Breast epithelium (tissue), 4 donors: ENCODE data around the gene APBB3. TPM values are rescaled to one million over a fixed set of nuclear protein-coding genes. Genes with fewer than 3 reads are reported as not detected.
A peak's percentile ranks its signal among the peaks of the same experiment; 100 is the strongest.
"Not testable (repeated sequence)": the region's sequence is repeated elsewhere in the genome, so short reads cannot be mapped to it uniquely, and the experiment has no call there.

ENCODE experiments used
- DNase-seq, 2 donors: peaks; one replicate each; pipeline ENCODE4 v3.0.0-alpha.2; 2019; ENCODE audit warnings: low spot score in 2 of 2
- H3K27ac ChIP-seq, 2 donors: fragments of 200-600 bp; sonication (generic) in 1 of 2; one replicate each; pipeline ENCODE4 v1.5.1; 2016 to 2019; ENCODE audit warnings: mild to moderate bottlenecking in 1 of 2
- H3K27me3 ChIP-seq, 2 donors: fragments of 200-600 bp; sonication (generic) in 1 of 2; one replicate each; pipeline versions ENCODE4 v1.5.1 to v1.6.0; 2017 to 2019; ENCODE audit warnings: control low read depth in 1 of 2, mild to moderate bottlenecking in 1 of 2
- H3K36me3 ChIP-seq: fragments of 200-600 bp; one replicate; pipeline ENCODE4 v1.5.1; 2019
- H3K4me1 ChIP-seq, 2 donors: fragments of 200-600 bp; sonication (generic); one replicate each; pipeline ENCODE4 v1.5.1; 2016 to 2019; ENCODE audit warnings: control low read depth in 1 of 2
- H3K4me3 ChIP-seq, 3 donors: fragments of 200-600 bp; sonication (generic); 1 replicate in 2 of 3; 2 replicates in 1 of 3; pipeline ENCODE4 v1.5.1; 2016 to 2019; ENCODE audit warnings: mild to moderate bottlenecking in 3 of 3, moderate library complexity in 2 of 3
- H3K9me3 ChIP-seq, 2 donors: fragments of 200-600 bp; sonication (generic) in 1 of 2; one replicate each; pipeline ENCODE4 v1.5.1; 2016 to 2019; ENCODE audit warnings: control low read depth in 1 of 2
- POLR2A ChIP-seq: fragments of 450-650 bp; IDR thresholded peaks from one replicate; pipeline ENCODE4 v1.6.1; 2016; ENCODE audit warnings: antibody characterized with exemption, mild to moderate bottlenecking, moderate library complexity
- POLR2AphosphoS5 ChIP-seq, 3 donors: sonication (generic); formaldehyde crosslinking; IDR thresholded peaks; one replicate each; pipeline ENCODE4 v1.6.1; 2017; ENCODE audit warnings: antibody characterized with exemption in 3 of 3
- intact Hi-C: fragments of 100-400 bp; cut with DNase I; formaldehyde crosslinking; loops from one replicate; pipeline ENCODE4 v1.15.1; 2023; ENCODE audit warnings: low total_unique reads
- total RNA-seq, 3 donors: library from RNA; depleted of rRNA; stranded (reverse); fragments of >200 nt; gene quantifications; one replicate each; pipeline ENCODE4 v1.1.0, GENCODE V29; 2016
- TF ChIP-seq, protein P1 (sequence below), 3 donors: fragments of 450-650 bp; IDR thresholded peaks; one replicate each; pipeline ENCODE4 v1.5.1; 2016 to 2017; ENCODE audit warnings: antibody characterized with exemption in 3 of 3, mild to moderate bottlenecking in 3 of 3, moderate library complexity in 3 of 3

Gene APBB3
- total RNA-seq, 3 donors from 2014 or later, result 22.2 to 39.8 (median 35.7) TPM

DNA sequence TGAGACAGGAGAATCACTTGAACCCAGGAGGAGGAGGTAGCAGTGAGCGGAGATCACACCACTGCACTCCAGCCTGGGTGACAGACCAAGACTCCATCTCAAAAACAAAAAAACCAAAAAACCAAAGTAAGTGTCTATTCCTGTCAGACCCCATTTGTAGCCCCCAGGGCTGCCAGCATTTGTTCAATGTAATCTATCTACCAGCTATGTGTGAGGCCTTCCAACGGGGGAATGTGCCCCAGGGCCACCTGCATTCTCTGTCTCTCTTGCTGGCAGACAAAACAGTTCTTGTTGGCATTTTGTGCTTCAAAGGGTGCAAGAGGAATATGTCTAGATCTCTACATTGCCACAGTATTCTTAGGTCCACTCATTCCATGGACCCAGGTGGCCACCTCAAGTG, 34.4 kb upstream of the APBB3 start:
- intact Hi-C loops, result no loop called here
- TF ChIP-seq POLR2A (no peak), POLR2AphosphoS5 (IDR thresholded peaks at IDR 0.05) (no peak)
- TF ChIP-seq, protein P1, sequence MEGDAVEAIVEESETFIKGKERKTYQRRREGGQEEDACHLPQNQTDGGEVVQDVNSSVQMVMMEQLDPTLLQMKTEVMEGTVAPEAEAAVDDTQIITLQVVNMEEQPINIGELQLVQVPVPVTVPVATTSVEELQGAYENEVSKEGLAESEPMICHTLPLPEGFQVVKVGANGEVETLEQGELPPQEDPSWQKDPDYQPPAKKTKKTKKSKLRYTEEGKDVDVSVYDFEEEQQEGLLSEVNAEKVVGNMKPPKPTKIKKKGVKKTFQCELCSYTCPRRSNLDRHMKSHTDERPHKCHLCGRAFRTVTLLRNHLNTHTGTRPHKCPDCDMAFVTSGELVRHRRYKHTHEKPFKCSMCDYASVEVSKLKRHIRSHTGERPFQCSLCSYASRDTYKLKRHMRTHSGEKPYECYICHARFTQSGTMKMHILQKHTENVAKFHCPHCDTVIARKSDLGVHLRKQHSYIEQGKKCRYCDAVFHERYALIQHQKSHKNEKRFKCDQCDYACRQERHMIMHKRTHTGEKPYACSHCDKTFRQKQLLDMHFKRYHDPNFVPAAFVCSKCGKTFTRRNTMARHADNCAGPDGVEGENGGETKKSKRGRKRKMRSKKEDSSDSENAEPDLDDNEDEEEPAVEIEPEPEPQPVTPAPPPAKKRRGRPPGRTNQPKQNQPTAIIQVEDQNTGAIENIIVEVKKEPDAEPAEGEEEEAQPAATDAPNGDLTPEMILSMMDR (IDR thresholded peaks at IDR 0.05), result no peak
- Histone ChIP-seq H3K27me3 (no peaks in the 10 kb centered on the region), H3K4me1 (no peaks in the 10 kb centered on the region), H3K9me3 (no peaks in the 10 kb centered on the region), H3K27ac (no peak overlapping the region), H3K36me3 (no peaks in the 10 kb centered on the region), H3K4me3 (no peak overlapping the region)
- no peak for DNase-seq

DNA sequence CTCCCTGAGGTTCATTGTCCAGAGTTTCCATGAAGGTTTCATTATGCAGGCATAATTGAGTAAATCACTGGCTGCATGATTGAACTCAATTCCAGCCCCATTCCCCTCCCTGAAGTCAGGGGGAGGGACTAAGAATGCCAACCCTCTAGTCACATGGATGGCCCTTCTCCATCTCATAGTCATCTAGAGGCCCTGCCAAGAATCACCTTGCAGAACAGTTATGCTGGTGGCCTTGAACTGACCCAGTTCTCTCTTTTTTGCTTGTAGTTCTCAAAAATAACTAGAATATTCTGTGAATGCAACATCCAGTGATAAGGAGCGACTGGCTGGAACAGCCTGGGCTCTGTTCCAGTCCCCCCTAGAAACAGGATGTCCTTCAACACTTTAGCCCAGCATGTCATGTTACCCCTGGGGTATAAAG, 31.9 kb upstream of the APBB3 start:
- DNase-seq, result no peak
- H3K4me3 ChIP-seq, result no peak overlapping the region
- H3K27me3 ChIP-seq, result no peaks in the 10 kb centered on the region
- H3K4me1 ChIP-seq, result no peaks in the 10 kb centered on the region
- no peaks in the 10 kb centered on the region for H3K9me3 ChIP-seq
- H3K27ac ChIP-seq, result peak overlapping the region in 1 of 2 donors; percentile 68
- intact Hi-C loops, result no loop called here
- H3K36me3 ChIP-seq, result no peaks in the 10 kb centered on the region
- TF ChIP-seq POLR2AphosphoS5 (IDR thresholded peaks at IDR 0.05) (no peak), POLR2A (no peak)
- TF ChIP-seq, protein P1 (IDR thresholded peaks at IDR 0.05), result no peak

DNA sequence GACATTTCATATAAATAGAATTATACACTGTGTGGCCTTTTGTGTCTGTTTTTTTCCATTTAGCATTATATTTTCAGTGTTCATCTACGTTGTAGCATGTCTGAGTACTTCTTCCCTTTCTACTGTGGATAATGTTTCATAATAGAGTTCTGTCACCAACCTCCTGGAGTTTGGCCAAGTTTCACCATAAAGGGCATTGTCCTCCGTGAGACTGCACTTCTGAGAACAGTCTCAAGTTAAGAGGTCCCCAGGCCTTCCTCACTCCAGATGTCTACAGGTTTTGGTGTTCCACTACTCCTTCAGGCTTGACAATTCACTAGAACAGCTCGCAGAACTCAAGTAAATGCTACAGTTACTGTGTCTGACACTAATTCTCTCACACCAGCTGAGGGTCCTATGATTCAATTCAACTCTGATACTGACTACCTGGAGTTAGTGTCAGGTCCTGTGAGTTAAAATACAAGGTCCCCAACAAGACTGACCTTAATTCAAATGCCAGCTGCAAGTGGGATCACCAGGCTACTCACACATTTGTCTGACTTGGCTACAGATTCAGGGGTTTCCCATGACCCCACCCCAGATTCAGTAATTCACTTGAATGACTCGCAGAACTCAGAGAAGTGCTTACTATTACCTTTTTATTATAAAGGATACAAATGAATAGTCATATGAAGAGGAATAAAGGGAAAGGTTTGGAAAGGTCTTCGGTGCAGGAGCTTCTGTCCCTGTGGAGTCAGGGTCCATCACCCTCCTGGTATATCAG, 31.3 kb upstream of the APBB3 start:
- Histone ChIP-seq H3K36me3 (no peaks in the 10 kb centered on the region), H3K4me3 (no peak overlapping the region), H3K27ac (peak overlapping the region; percentile 65 to 68), H3K27me3 (no peaks in the 10 kb centered on the region), H3K9me3 (no peaks in the 10 kb centered on the region), H3K4me1 (no peaks in the 10 kb centered on the region)
- peak in 1 of 2 donors; percentile 54 for DNase-seq
- TF ChIP-seq POLR2AphosphoS5 (IDR thresholded peaks at IDR 0.05), result no peak
- no peak for TF ChIP-seq POLR2A
- TF ChIP-seq, protein P1 (IDR thresholded peaks at IDR 0.05), result no peak
- intact Hi-C loops, result no loop called here

DNA sequence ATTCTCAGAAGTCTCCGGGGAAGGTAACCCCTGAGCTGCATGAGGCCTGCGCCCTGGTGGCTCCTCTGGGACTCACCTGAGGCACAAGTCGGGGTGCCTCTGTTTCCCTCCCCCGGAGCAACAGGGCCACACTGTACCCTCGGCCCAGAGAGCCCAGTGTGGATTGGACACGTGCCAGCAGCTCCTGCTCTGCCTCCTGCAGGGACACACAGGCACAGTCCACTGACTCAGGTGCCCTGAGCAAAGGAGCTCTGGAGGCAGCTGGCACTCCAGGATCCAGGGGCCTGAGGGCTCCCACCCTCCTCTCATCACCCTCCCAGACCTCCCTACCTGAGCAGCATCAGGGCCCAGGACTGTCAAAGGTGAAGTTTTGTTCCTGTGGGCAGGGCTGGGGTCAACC, 29.8 kb upstream of the APBB3 start:
- intact Hi-C loops, result no loop called here

DNA sequence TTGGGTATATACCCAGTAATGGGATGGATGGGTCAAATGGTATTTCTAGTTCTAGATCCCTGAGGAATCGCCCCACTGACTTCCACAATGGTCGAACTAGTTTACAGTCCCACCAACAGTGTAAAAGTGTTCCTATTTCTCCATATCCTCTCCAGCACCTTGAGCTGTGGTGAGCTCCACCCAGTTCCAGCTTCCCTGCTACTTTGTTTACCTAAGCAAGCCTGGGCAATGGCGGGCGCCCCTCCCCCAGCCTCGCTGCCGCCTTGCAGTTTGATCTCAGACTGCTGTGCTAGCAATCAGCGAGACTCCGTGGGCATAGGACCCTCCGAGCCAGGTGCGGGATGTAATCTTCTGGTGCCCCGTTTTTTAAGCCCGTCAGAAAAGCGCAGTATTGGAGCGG, 28.7 kb upstream of the APBB3 start:
- intact Hi-C loops, H3K27me3 ChIP-seq, H3K9me3 ChIP-seq, H3K27ac ChIP-seq, DNase-seq, H3K36me3 ChIP-seq: not testable (repeated sequence)
- peak overlapping the region in 1 of 3 donors; percentile 22 for H3K4me3 ChIP-seq
- peaks cover 0 to 15% of the 10 kb centered on the region in 2 donors for H3K4me1 ChIP-seq

More for the DNA sequence above, 29.8 kb upstream of the APBB3 start:
- TF ChIP-seq, protein P1 (IDR thresholded peaks at IDR 0.05), result no peak
- TF ChIP-seq POLR2A (no peak), POLR2AphosphoS5 (IDR thresholded peaks at IDR 0.05) (no peak)
- no peaks in the 10 kb centered on the region for H3K27me3 ChIP-seq
- H3K27ac ChIP-seq, result no peak overlapping the region
- no peaks in the 10 kb centered on the region for H3K9me3 ChIP-seq
- no peak for DNase-seq
- no peak overlapping the region for H3K4me3 ChIP-seq
- peaks cover 0 to 7% of the 10 kb centered on the region in 2 donors for H3K4me1 ChIP-seq
- H3K36me3 ChIP-seq, result no peaks in the 10 kb centered on the region
